M059J (cell line): ENCODE data around the gene CFAP221. TPM values are rescaled to one million over a fixed set of nuclear protein-coding genes. Genes with fewer than 3 reads are reported as not detected.
A peak's percentile ranks its signal among the peaks of the same experiment; 100 is the strongest.

Experiments
- DNase-seq: peaks from one replicate; pipeline ENCODE4 v3.0.0-alpha.2; 2012; ENCODE audit warnings: low read depth
- total RNA-seq: library from RNA; depleted of rRNA; stranded (reverse); fragments of >200 nt; shearing (Covaris generic); gene quantifications from 2 replicates; pipeline ENCODE4 v1.2.3, GENCODE V29; 2014; rRNA removed

Gene CFAP221
- total RNA-seq, result 0.12 TPM in 1 of 2 replicates, not detected in the other

GRCh38 chr2:119544075-119544938 lies at the start of gene CFAP221:
Gene CFAP221, plus strand, starts transcription at chr2:119544449. Its CDS starts 1,683 bp downstream, at chr2:119546132.
- DNase-seq, result peak; percentile 67

DNA sequence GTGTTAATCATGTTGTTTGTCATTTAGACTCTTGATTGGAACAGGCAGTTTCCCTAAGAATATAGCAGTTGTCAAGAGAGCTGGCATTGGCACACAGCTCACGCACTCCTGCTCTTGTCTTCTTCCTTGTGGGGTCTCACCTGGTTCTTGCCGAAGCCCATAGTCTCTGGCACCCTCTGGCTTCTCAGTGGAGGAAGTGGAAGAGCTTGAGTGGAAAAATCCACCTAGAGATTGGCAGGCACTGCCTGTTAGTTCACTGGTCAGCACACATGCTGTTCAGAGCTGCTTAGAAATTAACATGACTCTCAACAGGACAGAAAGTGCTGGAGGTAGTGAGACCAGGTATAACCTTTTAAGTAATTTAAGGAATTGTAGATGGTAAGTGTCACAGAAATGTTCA lies 48.3 kb upstream of the CFAP221 start:
- no peak for DNase-seq

- no peak for DNase-seq
These were observed 47.6 kb upstream of the CFAP221 start for GRCh38 chr2:119496682-119497081.

GRCh38 chr2:119508756-119509155 lies 35.5 kb upstream of the CFAP221 start:
- no peak for DNase-seq

DNA sequence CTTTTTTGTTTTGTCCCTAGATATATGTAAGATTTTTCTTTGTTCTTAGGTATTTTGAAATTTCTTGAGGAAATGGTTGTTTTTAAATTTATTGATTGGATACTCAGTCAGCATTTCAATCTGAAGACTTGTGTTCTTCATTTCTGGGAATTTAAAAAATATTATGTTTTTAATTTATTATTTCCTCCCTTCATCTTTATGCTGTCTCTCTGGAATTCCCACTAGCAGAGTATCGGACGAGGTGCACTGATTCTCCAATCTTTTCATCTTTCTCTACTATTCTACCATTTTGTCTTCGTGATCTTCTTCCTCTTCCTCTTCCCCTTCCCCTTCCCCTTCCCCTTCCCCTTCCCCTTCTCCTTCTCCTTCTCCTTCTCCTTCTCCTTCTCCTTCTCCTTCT lies 32.3 kb upstream of the CFAP221 start:
- no peak for DNase-seq

DNA sequence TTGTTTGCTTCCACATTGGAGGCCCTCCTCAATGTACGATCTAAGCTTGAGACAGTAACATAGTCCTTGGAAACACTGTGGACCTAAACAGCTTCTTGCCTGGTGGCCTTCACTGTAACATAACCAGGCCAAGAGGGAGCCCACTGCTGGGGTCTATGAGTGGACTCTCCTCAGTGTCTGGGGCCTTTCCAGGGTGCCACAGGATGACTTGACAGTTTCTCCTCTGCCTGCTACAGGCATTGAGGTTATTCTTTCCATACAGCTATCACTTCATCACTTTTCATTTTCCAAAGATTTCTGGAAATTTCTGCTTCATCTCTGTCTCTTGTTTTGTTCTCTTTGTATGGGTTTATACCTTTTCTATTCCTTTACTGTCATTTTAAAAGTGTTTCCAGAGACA lies 31.3 kb upstream of the CFAP221 start:
- DNase-seq, result no peak

- DNase-seq, result no peak
These were observed 30.4 kb upstream of the CFAP221 start for GRCh38 chr2:119513832-119514231.

DNA sequence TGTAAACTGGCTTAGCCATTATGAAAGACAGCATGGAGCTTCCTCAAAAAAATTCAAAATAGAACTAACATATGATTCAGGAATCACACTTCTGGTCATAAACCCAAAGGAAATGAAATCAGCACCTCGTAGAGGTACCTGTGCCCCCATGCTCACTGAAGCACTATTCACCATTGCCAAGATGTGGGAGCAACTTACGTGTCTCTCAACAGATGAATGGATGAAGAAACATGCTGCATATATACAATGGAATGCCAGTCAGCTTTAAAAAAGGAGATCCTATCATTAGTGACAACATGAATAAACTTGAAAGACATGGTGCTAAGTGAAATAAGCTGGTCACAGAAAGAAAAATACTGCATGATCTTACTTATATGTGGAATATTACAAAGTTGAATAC lies 28.1 kb upstream of the CFAP221 start:
- no peak for DNase-seq

GRCh38 chr2:119517433-119517832 lies 26.8 kb upstream of the CFAP221 start:
- DNase-seq, result peak; percentile 36

GRCh38 chr2:119518401-119519056 lies 25.7 kb upstream of the CFAP221 start:
- no peak for DNase-seq

DNA sequence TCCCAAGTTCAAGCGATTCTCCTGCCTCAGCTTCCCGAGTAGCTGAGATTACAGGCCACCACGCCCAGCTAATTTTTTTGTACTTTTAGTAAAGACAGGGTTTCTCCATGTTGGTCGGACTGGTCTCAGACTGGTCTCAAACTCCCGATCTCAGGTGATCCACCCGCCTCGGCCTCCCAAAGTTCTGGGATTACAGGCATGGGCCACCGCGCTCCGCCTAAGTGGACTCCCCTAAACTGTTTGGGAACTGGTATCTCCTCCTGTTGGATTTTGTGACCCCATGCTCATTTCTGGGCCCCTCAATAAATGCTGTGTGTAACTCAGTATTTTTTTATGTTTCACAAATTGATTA lies 25.2 kb upstream of the CFAP221 start:
- no peak for DNase-seq

- DNase-seq, result no peak
These were observed 23.4 kb upstream of the CFAP221 start for GRCh38 chr2:119520696-119521432.

- DNase-seq, result no peak
These were observed 22.7 kb upstream of the CFAP221 start for GRCh38 chr2:119521433-119522050.

- DNase-seq, result no peak
These were observed 21.6 kb upstream of the CFAP221 start for GRCh38 chr2:119522671-119523070.

DNA sequence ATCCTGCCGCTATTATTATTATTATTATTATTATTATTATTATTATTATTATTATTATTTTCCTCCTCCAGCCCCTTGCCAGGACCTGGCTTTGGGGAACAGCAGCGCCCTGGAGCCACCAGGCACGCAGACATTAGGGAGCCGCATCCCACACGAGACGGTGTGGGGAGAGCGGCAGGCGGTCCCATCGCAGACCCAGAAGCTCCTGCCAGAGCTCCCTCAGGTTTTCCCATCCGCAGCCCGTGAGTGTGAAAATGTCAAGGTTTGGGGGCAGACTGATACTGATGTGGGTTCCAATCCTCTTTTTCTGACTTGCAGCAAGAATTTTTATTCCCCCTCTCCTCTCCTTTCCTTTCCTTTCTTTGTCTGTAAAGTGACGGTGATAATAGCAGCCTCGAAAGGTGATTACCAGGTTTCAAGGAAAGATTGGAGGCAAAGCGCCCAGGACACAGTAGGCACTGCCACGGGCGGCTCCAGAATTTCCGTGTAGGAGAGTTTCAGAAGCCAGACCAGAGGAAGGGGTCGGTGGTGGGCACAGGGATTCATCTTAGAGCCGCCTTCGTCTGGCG lies 20.8 kb upstream of the CFAP221 start:
- DNase-seq, result no peak

DNA sequence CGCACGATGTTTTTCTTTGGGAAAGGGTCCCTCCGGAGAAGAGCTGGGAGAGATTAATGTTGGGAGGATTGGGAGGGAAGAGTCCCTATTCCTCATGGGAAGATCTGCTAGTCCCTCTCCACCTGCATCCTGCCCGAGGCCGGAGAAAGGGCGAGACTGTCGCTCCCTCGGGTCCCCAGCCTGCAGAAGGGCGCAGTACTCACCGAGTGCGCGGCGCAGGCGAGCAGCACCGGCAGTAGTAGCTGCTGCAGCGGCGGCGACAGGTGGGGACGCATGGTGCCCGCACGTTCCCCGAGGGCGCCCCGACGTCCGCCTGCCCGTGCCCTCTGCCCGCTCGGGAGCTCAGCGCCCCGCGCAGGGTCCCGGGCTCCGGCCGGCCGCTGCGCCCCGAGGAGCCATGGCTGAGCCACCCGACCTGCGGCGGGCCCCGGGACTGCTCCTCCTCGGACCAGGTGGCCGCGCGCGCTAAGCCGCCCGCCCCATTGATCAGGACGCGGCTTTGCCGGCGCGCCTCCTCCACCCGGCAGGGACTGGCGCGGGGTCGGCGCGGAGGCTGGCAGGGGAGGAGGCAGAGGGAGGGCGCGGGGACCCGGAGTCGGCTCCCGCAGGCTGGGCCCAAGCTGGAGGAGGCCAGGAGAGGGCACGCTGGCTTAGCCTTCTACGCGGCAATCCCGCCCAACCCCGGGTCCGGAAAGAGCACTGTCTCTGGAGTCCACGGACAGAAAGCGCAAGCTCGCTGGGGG lies 20.1 kb upstream of the CFAP221 start, which contains the start of gene SCTR:
SCTR (minus strand) TSS at position 532 of the 743 bp plus-strand sequence; CDS start at position 275, 257 bp downstream.
- no peak for DNase-seq

GRCh38 chr2:119525614-119526013 lies 18.6 kb upstream of the CFAP221 start:
- DNase-seq, result no peak

- no peak for DNase-seq
These were observed 16.2 kb upstream of the CFAP221 start for GRCh38 chr2:119527999-119528398.

- peak; percentile 10 for DNase-seq
These were observed 13.0 kb upstream of the CFAP221 start for GRCh38 chr2:119531292-119531691.

DNA sequence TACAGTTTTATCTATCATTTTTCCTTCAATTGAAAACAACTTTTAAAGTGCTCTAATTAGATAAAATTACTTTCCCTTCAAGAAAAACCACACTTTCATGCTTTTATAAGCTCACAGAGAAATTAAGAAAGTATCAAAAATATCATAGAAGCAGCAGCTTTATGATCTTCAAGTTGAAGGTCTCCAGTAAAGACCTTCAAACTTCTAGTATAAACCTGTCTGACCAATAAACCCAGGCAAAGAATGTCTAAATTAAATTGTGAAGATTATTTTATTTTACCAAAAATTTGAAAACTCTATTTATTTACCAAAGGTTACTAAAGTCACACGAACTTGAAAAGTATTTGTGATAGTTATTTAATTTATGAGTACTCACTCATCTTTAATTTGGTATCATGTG lies 10.7 kb upstream of the CFAP221 start:
- DNase-seq, result no peak

- DNase-seq, result peak; percentile 28
These were observed 8.0 kb upstream of the CFAP221 start for GRCh38 chr2:119536211-119536610.
